ENCODE data around the gene ZDHHC3. TPM values are rescaled to one million over a fixed set of nuclear protein-coding genes. Genes with fewer than 3 reads are reported as not detected.
"Not testable (repeated sequence)": the region's sequence is repeated elsewhere in the genome, so short reads cannot be mapped to it uniquely, and the experiment has no call there.

Gene ZDHHC3
- total RNA-seq, 2 donors from 2014 or later, result 64.6 to 91.7 TPM

DNA sequence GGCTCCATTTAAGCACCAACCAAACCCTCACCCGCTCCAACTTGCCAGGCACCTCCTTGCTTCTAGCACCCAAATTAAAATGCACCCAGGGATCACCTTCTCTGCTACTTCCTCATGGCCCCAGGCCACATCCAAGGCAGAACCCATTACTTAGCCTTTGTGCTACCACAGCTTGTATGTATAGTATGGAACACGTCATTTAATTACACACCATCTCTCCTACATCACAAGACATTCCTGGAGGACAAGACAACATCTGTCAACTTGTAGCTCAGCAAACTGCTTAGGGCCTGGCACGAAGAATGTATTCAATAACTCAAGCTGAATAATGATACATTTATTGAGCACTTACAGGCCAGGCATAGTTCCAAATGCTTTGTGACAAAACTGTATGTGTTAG lies 23.3 kb downstream of the ZDHHC3 start:
- no peaks in the 10 kb centered on the region for H3K36me3 ChIP-seq
- intact Hi-C loops (cut with DNase I), result no loop called here

DNA sequence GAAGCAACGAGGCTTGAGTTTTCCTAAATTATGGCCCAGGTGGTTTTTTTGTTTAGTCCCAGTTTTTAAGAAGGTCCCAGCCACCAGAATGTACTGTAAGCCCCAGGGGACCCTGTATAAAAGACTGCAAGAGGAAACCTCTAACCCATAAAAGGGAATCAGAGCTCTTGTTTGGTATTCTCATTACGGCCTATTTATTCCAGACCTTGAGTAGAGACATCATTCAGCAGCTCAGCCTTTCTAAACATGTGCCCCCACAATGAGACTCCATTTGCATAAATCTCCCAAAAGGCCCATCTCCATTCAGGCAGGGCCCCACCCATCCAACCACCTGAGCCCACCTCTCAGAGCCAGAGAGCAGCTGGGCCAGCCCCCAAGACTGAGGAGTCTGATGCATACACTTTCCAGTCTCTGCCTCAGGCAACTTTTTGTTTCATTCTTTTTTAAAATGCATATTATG lies 25.7 kb downstream of the ZDHHC3 start:
- intact Hi-C loops (cut with DNase I), result no loop called here
- no peaks in the 10 kb centered on the region for H3K4me1 ChIP-seq (replicated peaks)
- H3K36me3 ChIP-seq, result no peaks in the 10 kb centered on the region
- no peaks in the 10 kb centered on the region for H3K9me3 ChIP-seq
- no peak for DNase-seq (ENCODE audit: low spot score)
- no peaks in the 10 kb centered on the region for H3K27me3 ChIP-seq (replicated peaks; ENCODE audit: insufficient read depth)
- 84% methylated on average over 2 of the region's 2 CpGs for WGBS
- TF ChIP-seq CTCF (IDR thresholded peaks at IDR 0.05) (no peak), POLR2A (IDR thresholded peaks at IDR 0.05) (no peak), POLR2AphosphoS5 (IDR thresholded peaks at IDR 0.05) (no peak)
- H3K27ac ChIP-seq, result no peak overlapping the region
- no peak overlapping the region for H3K4me3 ChIP-seq

More for the DNA sequence above, 23.3 kb downstream of the ZDHHC3 start:
- no peak overlapping the region for H3K4me3 ChIP-seq
- H3K27me3 ChIP-seq (replicated peaks; ENCODE audit: insufficient read depth), result no peaks in the 10 kb centered on the region
- 73% methylated on average over 3 of the region's 3 CpGs for WGBS
- H3K4me1 ChIP-seq (replicated peaks), result no peaks in the 10 kb centered on the region
- no peak overlapping the region for H3K27ac ChIP-seq
- TF ChIP-seq POLR2A (IDR thresholded peaks at IDR 0.05) (no peak), POLR2AphosphoS5 (IDR thresholded peaks at IDR 0.05) (no peak)
- no peak for DNase-seq (ENCODE audit: low spot score)
- H3K9me3 ChIP-seq, result no peaks in the 10 kb centered on the region

DNA sequence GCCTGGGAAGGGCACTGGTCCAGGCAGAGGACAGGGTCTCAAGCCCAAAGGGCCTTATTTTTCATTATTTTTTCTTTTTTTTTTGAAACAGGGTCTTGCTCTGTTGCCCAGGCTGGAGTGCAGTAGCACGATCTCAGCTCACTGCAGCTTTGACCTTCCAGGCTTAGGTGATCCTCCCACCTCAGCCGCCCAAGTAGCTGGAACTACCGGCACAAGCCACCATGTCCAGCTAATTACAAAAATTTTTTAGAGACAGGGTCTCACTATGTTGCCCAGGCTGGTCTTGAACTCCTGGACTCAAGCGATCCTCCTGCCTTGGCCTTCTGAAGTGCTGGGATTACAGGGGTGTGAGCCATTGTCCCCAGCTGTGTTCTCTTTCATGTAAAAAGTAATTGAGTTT lies 26.2 kb downstream of the ZDHHC3 start:
- H3K27ac ChIP-seq; H3K27me3 ChIP-seq (replicated peaks; ENCODE audit: insufficient read depth); H3K4me1 ChIP-seq (replicated peaks); H3K9me3 ChIP-seq; H3K36me3 ChIP-seq; H3K4me3 ChIP-seq; DNase-seq (ENCODE audit: low spot score); intact Hi-C loops (cut with DNase I): not testable (repeated sequence)
- 99% methylated on average over 4 of the region's 4 CpGs for WGBS

GRCh38 chr3:44948239-44948638 lies 27.7 kb downstream of the ZDHHC3 start:
- Histone ChIP-seq H3K27ac (no peak overlapping the region), H3K4me1 (replicated peaks) (no peaks in the 10 kb centered on the region), H3K36me3 (no peaks in the 10 kb centered on the region), H3K9me3 (no peaks in the 10 kb centered on the region), H3K4me3 (no peak overlapping the region), H3K27me3 (replicated peaks; ENCODE audit: insufficient read depth) (no peaks in the 10 kb centered on the region)
- DNase-seq (ENCODE audit: low spot score), result no peak
- TF ChIP-seq POLR2AphosphoS5 (IDR thresholded peaks at IDR 0.05), result no peak
- 100% methylated on average over 3 of the region's 3 CpGs for WGBS
- intact Hi-C loops (cut with DNase I), result no loop called here

DNA sequence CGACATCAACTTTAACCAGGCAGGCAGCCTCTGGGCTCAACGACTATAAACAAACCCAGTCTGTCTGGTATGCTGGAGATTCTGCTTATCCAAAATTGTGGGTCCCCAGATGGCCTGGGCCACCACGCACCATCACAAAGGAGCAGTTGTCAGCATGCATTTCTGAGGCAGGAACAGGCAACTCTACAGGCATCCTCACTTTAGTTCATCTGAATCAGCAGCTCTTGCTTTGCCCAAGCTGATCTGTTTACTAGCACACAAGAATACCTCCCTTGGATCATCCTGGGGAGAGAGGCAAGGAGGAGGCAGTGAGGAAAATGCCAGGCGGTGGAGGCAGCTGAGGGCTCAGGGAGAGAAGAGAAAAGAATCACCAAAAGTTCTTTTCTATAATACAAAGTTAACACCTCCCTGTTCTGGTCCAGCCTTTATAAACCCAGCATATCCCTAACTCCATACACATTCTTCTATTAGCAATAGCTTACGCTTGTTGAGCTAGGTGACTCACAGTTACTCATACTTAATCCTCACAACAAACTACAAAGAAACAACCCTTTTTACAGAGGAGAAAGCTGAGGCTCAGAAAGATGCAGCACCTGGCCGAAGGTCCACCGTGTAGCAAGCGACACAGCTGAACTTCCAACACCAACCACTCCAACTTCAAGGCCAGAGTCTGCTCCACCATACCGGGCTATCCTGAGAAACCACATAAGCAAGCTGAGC lies 33.6 kb downstream of the ZDHHC3 start:
- 95% methylated on average over 9 of the region's 9 CpGs for WGBS
- H3K36me3 ChIP-seq, result peaks cover 0 to 5% of the 10 kb centered on the region in 2 donors

GRCh38 chr3:44939581-44940036 lies 36.4 kb downstream of the ZDHHC3 start:
- Histone ChIP-seq H3K9me3 (no peaks in the 10 kb centered on the region), H3K27me3 (replicated peaks; ENCODE audit: insufficient read depth) (no peaks in the 10 kb centered on the region), H3K4me3 (no peak overlapping the region), H3K27ac (no peak overlapping the region), H3K4me1 (replicated peaks) (no peaks in the 10 kb centered on the region), H3K36me3 (peaks cover 0 to 5% of the 10 kb centered on the region in 2 donors)
- TF ChIP-seq CTCF (IDR thresholded peaks at IDR 0.05) (no peak), POLR2A (IDR thresholded peaks at IDR 0.05) (no peak)
- 70% methylated on average over 6 of the region's 6 CpGs for whole genome bisulfite sequencing
- intact Hi-C loops (cut with DNase I), result no loop called here
- DNase-seq (ENCODE audit: low spot score), result no peak

More for the DNA sequence above, 33.6 kb downstream of the ZDHHC3 start:
- H3K27me3 ChIP-seq (replicated peaks; ENCODE audit: insufficient read depth), result no peaks in the 10 kb centered on the region
- intact Hi-C loops (cut with DNase I), result no loop called here
- H3K4me3 ChIP-seq, result no peak overlapping the region
- no peak for DNase-seq (ENCODE audit: low spot score)
- no peaks in the 10 kb centered on the region for H3K4me1 ChIP-seq (replicated peaks)
- H3K27ac ChIP-seq, result no peak overlapping the region
- TF ChIP-seq CTCF (IDR thresholded peaks at IDR 0.05) (no peak), POLR2A (IDR thresholded peaks at IDR 0.05) (no peak), POLR2AphosphoS5 (IDR thresholded peaks at IDR 0.05) (no peak)
- H3K9me3 ChIP-seq, result no peaks in the 10 kb centered on the region
